MM.1S (cell line): ENCODE data around the gene WDR45B.

Source experiments
- CTCF ChIP-seq: fragments of 300-600 bp; sonication (generic); IDR thresholded peaks from 2 replicates; pipeline ENCODE4 v1.5.1; 2016; ENCODE audit warnings: antibody characterized with exemption, low read length, mixed read lengths
- EZH2 ChIP-seq: fragments of 300-600 bp; sonication (generic); optimal IDR thresholded peaks from 2 replicates; pipeline ENCODE3; 2017; ENCODE audit warnings: low read depth, mild to moderate bottlenecking, antibody characterized with exemption, low read length, mixed read lengths

- TF ChIP-seq CTCF, result no peak
- TF ChIP-seq EZH2, result no peak
Measured at GRCh38 chr17:82594571-82594970, 53.7 kb downstream of the WDR45B start.
